ENCODE data around the gene ANKRD29. TPM values are rescaled to one million over a fixed set of nuclear protein-coding genes. Genes with fewer than 3 reads are reported as not detected.

ANKRD29 gene
- total RNA-seq, 2 experiments from 2014 or later, result not detected

GRCh38 chr18:23652232-23652631 lies 10.5 kb downstream of the ANKRD29 start:
- intact Hi-C loops (cut with micrococcal nuclease; ENCODE audit: unreplicated experiment), result no loop called here
- Histone ChIP-seq H3K9me2 (ENCODE audit: insufficient read depth, low read length) (no peaks in the 10 kb centered on the region), H2AFZ (ENCODE audit: low read length) (no peak overlapping the region), H3K9me3 (ENCODE audit: low read length) (no peaks in the 10 kb centered on the region), H3K4me3 (ENCODE audit: low read depth, low read length, poor library complexity, severe bottlenecking) (no peak overlapping the region), H3K27ac (ENCODE audit: low read depth, low read length, poor library complexity, severe bottlenecking) (no peak overlapping the region), H3K4me2 (ENCODE audit: low read length) (no peak overlapping the region), H3K4me1 (ENCODE audit: insufficient read depth, low read length, poor library complexity, severe bottlenecking) (no peaks in the 10 kb centered on the region), H3K79me2 (ENCODE audit: insufficient read depth, low read depth, low read length) (no peaks in the 10 kb centered on the region), H4K20me1 (ENCODE audit: insufficient read depth, low read length) (no peaks in the 10 kb centered on the region), H3K36me3 (ENCODE audit: insufficient read depth, low read length) (no peaks in the 10 kb centered on the region)
- BruUV-seq (replicated peaks), result no TSS peak
- TF ChIP-seq EZH2phosphoT487 (IDR thresholded peaks at IDR 0.05; ENCODE audit: borderline replicate concordance, low read depth, low read length) (no peak), CTCF (conservative IDR thresholded peaks at IDR 0.05; ENCODE audit: low read length) (no peak)
- DNase-seq (ENCODE audit: low spot score), result no peak
- ChIA-PET CTCF (ENCODE audit: unreplicated experiment) (no interaction called here), POLR2A (interaction anchor here (1.1 kb wide), 1 partner anchor 79 kb away, joined by 3 read pairs; no protein-coding TSS in a partner anchor)

GRCh38 chr18:23650968-23651927 lies 11.5 kb downstream of the ANKRD29 start:
- Histone ChIP-seq H3K79me2 (ENCODE audit: insufficient read depth, low read depth, low read length) (no peaks in the 10 kb centered on the region), H3K4me1 (ENCODE audit: insufficient read depth, low read length, poor library complexity, severe bottlenecking) (no peaks in the 10 kb centered on the region), H3K36me3 (ENCODE audit: insufficient read depth, low read length) (no peaks in the 10 kb centered on the region), H3K4me3 (ENCODE audit: low read depth, low read length, poor library complexity, severe bottlenecking) (no peak overlapping the region), H2AFZ (ENCODE audit: low read length) (no peak overlapping the region), H3K9me3 (ENCODE audit: low read length) (no peaks in the 10 kb centered on the region), H3K27ac (ENCODE audit: low read depth, low read length, poor library complexity, severe bottlenecking) (no peak overlapping the region), H4K20me1 (ENCODE audit: insufficient read depth, low read length) (no peaks in the 10 kb centered on the region), H3K4me2 (ENCODE audit: low read length) (no peak overlapping the region), H3K9me2 (ENCODE audit: insufficient read depth, low read length) (no peaks in the 10 kb centered on the region)
- intact Hi-C loops (cut with micrococcal nuclease; ENCODE audit: unreplicated experiment), result no loop called here
- CTCF ChIA-PET (ENCODE audit: unreplicated experiment), result interaction anchor here (0.5 kb wide), 1 partner anchor 513 kb away, joined by 4 read pairs; no protein-coding TSS in a partner anchor
- POLR2A ChIA-PET, result interaction anchor here (1.1 kb wide), 1 partner anchor 80 kb away, joined by 3 read pairs; no protein-coding TSS in a partner anchor
- TF ChIP-seq EZH2phosphoT487 (IDR thresholded peaks at IDR 0.05; ENCODE audit: borderline replicate concordance, low read depth, low read length), result no peak
- no peak for TF ChIP-seq CTCF (conservative IDR thresholded peaks at IDR 0.05; ENCODE audit: low read length)
- no TSS peak for BruUV-seq (replicated peaks)
- no peak for DNase-seq (ENCODE audit: low spot score)

Data from OCI-LY7 (cell line).